ENCODE results near the gene ESD.

ESD gene

GRCh38 chr13:46728777-46729176 is 68.2 kb downstream of the ESD start:
- TF ChIP-seq CTCF (IDR thresholded peaks at IDR 0.05; ENCODE audit: borderline replicate concordance, insufficient read depth, low read depth, low read length), result no peak
- no peak overlapping the region for H3K4me3 ChIP-seq (ENCODE audit: low read depth, low read length)

- H3K4me3 ChIP-seq (ENCODE audit: low read depth, low read length), result no peak overlapping the region
- TF ChIP-seq CTCF (IDR thresholded peaks at IDR 0.05; ENCODE audit: borderline replicate concordance, insufficient read depth, low read depth, low read length), result no peak
These were observed 70.6 kb downstream of the ESD start for GRCh38 chr13:46726347-46726746.

Measured in GM12875 (cell line).